BJ (cell line): ENCODE measurements around the gene CARMIL1. TPM values are rescaled to one million over a fixed set of nuclear protein-coding genes. Genes with fewer than 3 reads are reported as not detected.

Experiments
- CTCF ChIA-PET: fragments of 350-600 bp; formaldehyde crosslinking; extraction: SDS; loops from one replicate; lab custom pipeline; 2021; ENCODE audit warnings: antibody characterized with exemption, inconsistent platforms; lab: Yijun Ruan, JAX
- POLR2A ChIA-PET: fragments of 300-600 bp; sonication (Branson Sonifier 250); formaldehyde crosslinking; extraction: SDS; loops from one replicate; lab custom pipeline; 2021; ENCODE audit warnings: antibody characterized with exemption; lab: Charles Lee
- DNase-seq: peaks from one replicate; pipeline ENCODE4 v3.0.0-alpha.2; 2011; ENCODE audit warnings: low read depth
- H3K27me3 ChIP-seq: 2 replicates; pipeline ENCODE4 v1.6.0; 2011; ENCODE audit warnings: low read length; ENCODE audit not compliant: control insufficient read depth, insufficient read depth
- H3K36me3 ChIP-seq: 2 replicates; pipeline ENCODE4 v1.5.1; 2011; ENCODE audit warnings: low read length; ENCODE audit not compliant: control insufficient read depth, insufficient read depth
- H3K4me3 ChIP-seq: 2 replicates; pipeline ENCODE4 v1.5.1; 2011; ENCODE audit warnings: low read depth, mild to moderate bottlenecking, control low read depth, low read length
- polyA plus RNA-seq: library from polyadenylated mRNA; depleted of rRNA; stranded (reverse); fragments of >200 nt; gene quantifications from 2 replicates; pipeline ENCODE4 v1.2.3, GENCODE V29; 2011
- TF ChIP-seq, protein P1 (sequence below): IDR thresholded peaks from 2 replicates; pipeline ENCODE4 v1.5.1; 2011; ENCODE audit warnings: low read depth, mild to moderate bottlenecking, control low read depth, inconsistent platforms, low read length, moderate library complexity; ENCODE audit not compliant: insufficient read depth

Gene CARMIL1
- polyA plus RNA-seq, 1 experiment = 3.7 TPM

DNA sequence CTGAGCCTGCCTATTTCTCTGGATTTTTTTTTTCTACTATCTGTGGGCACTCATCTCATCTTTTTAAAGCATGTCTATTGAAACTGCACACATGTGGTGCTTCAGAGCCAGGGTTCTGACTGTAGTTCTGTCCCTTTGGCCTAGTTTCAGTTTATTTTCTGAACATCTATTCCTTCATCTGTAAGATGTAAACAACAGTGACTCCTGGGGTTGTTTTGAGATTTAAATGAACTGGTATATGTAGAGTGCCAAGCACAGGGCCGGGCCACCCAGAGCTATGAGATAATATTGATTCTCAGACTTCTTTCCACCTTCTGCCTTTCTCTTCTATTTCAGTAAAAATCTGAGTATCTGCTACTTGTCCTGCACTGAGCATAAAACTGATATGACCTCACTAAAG, 185.1 kb downstream of the CARMIL1 start:
- H3K27me3 ChIP-seq = no peaks in the 10 kb centered on the region
- TF ChIP-seq, protein P1, sequence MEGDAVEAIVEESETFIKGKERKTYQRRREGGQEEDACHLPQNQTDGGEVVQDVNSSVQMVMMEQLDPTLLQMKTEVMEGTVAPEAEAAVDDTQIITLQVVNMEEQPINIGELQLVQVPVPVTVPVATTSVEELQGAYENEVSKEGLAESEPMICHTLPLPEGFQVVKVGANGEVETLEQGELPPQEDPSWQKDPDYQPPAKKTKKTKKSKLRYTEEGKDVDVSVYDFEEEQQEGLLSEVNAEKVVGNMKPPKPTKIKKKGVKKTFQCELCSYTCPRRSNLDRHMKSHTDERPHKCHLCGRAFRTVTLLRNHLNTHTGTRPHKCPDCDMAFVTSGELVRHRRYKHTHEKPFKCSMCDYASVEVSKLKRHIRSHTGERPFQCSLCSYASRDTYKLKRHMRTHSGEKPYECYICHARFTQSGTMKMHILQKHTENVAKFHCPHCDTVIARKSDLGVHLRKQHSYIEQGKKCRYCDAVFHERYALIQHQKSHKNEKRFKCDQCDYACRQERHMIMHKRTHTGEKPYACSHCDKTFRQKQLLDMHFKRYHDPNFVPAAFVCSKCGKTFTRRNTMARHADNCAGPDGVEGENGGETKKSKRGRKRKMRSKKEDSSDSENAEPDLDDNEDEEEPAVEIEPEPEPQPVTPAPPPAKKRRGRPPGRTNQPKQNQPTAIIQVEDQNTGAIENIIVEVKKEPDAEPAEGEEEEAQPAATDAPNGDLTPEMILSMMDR = no peak
- no peak overlapping the region for H3K4me3 ChIP-seq
- CTCF ChIA-PET = no interaction called here
- POLR2A ChIA-PET = no interaction called here
- no peaks in the 10 kb centered on the region for H3K36me3 ChIP-seq
- no peak for DNase-seq

DNA sequence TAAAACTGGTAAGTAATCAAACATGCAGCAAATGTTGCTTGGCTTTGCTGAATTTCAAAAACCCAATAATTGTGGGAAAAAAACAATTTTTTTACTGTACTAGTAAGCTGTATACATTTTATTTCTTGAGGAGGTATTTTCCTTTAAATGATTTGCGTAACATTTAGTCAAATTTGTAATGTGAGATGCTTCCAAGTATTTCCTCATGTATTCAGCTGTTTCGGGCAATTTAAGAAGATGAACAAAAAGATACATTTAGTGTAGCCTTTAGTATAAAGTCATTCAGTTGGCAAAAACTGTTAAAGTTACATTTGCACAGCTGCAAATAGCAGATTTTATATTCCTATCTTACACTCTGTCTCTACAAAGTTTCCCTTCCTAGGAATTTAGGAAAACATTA, 186.8 kb downstream of the CARMIL1 start:
- Histone ChIP-seq H3K4me3 (no peak overlapping the region), H3K27me3 (no peaks in the 10 kb centered on the region), H3K36me3 (no peaks in the 10 kb centered on the region)
- TF ChIP-seq, protein P1 = no peak
- DNase-seq = no peak
- POLR2A ChIA-PET = no interaction called here
- CTCF ChIA-PET = interaction anchor here (1.1 to 2.2 kb wide), 2 partner anchors 24 to 201 kb away, joined by 5 read pairs; no protein-coding TSS in a partner anchor

DNA sequence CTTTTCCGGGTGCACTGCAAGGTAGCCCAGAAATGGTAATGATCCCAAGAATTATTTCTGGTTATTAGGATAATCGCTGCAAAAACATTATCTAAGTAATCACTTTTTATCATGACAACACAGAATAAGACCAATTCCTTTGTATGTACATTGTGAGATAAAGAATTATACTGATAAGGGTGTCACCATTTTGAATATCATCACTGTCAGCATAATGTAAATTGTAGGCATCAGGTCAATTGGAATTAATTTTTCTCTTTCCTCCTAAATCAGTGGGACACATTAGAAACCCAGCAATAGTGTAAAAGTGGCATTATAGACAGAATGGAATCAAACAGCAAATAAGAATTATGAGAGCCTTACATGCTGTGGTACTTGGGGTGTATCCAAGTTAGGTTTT, 189.7 kb downstream of the CARMIL1 start:
- ChIA-PET POLR2A (no interaction called here), CTCF (interaction anchor here (0.5 to 1.2 kb wide), 2 partner anchors 87 to 190 kb away, joined by 3 to 4 read pairs; partner anchors contain the start of gene CARMIL1)
- no peaks in the 10 kb centered on the region for H3K27me3 ChIP-seq
- no peak for DNase-seq
- no peak overlapping the region for H3K4me3 ChIP-seq
- TF ChIP-seq, protein P1 = no peak
- no peaks in the 10 kb centered on the region for H3K36me3 ChIP-seq

DNA sequence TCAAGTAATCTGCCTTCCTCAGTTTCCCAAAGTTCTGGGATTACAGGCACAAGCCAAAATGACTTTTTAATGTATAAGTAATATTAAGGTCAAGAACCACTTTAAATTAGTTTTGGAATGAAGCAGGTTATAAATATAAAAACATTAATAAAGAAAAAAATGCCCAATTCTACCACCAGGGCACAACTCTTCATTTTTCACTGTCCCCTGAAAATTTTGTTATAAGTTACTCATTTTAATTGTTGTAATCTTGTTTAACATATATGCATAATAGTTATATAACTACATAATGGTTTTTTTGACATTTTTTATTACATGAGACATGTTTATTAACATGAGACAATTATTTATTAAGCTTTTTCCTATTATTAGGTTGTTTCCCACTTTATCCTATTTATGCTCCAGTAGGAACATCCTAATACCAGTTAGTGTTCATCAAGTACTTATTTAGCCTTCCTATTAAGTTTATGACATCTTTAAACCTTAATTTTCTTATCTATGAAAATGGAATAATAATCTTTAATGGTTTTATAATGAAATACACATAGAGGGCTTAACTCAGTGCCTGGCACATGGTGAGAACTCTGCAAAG, 190.7 kb downstream of the CARMIL1 start:
- ChIA-PET POLR2A (no interaction called here), CTCF (interaction anchor here (1.0 to 1.6 kb wide), 2 partner anchors 15 to 191 kb away, joined by 3 to 4 read pairs; partner anchors contain the start of gene CARMIL1)
- Histone ChIP-seq H3K27me3 (no peaks in the 10 kb centered on the region), H3K4me3 (no peak overlapping the region), H3K36me3 (no peaks in the 10 kb centered on the region)
- TF ChIP-seq, protein P1 = peak; percentile 20
- DNase-seq = no peak

DNA sequence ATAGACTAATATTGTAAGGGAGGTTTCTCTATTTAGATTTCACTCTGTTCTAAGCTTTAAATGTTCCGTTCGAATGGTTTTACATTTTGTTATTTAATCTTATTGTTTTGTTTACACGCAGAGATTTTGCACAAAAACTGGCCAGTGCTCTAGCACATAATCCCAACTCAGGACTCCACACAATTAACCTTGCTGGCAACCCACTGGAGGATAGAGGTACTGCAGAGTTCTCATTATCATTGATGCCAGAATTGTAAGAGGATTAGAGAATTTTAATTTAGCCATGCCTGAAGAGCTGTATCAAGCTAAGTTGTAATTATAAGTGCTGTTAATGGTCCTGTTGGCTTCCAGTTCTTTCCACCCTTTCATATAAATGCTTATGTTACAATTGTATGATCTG, 193.1 kb downstream of the CARMIL1 start:
- POLR2A ChIA-PET = no interaction called here
- Histone ChIP-seq H3K36me3 (no peaks in the 10 kb centered on the region), H3K27me3 (no peaks in the 10 kb centered on the region), H3K4me3 (no peak overlapping the region)
- DNase-seq = no peak
- CTCF ChIA-PET = interaction anchor here (0.6 to 1.4 kb wide), 4 partner anchors 15 to 193 kb away, joined by 3 to 5 read pairs (median 4); partner anchors contain the start of gene CARMIL1
- TF ChIP-seq, protein P1 = no peak
